Measurements from ENCODE around the gene C3orf52.

C3orf52 gene

DNA sequence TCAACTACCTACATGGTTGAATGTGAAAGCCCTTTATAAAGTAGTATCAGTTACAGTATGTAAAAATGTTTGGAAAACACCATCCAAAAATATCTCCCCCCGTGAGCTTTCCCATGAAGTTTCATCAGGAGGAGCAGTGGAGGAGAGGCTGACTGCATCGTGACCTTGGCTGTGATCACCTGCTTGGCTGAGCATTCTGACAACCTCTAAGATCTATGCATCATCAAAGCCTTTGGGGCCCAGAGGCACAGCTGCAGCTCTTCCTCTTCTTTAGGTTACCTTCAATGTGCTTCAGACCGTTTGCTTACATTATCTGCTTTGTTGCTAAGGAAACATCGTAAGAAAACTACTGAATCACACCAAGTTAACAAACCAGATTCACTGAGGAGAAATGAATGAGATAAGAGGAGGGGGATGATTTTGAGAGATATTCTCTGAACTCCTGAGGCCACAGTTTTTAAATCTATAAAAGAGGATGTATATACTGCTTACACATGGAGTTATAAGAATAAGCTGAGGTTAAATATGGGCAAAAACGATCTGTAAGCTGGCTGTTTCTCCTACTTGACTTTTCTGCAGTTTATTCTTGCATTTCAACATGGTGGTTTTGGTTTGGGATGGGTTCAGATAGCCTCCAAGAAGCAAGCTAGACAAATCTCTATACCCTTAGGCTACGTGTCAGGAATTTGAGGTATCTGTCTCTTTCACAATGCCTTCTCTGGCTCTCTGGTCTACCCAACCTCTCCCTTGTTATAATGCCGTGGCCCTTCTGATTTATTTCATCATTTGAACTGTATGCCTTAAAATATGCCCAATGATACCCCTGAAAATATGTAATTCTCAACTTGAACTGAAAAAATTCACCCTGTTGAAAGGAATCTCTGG is 42.9 kb downstream of the C3orf52 start:
- H3K36me3 ChIP-seq (ENCODE audit: control insufficient read depth, insufficient read depth, low read length), result no peaks in the 10 kb centered on the region
- no peak overlapping the region for H3K4me3 ChIP-seq (ENCODE audit: insufficient read depth, low read depth, low read length)
- 81 to 84% methylated on average over 7 of the region's 7 CpGs for WGBS, 2 experiments
- no peaks in the 10 kb centered on the region for H3K9me3 ChIP-seq (ENCODE audit: control insufficient read depth, low read length)
- H3K4me1 ChIP-seq (ENCODE audit: control insufficient read depth, insufficient read depth, low read length), result peaks cover 27% of the 10 kb centered on the region
- no peaks in the 10 kb centered on the region for H3K27me3 ChIP-seq (ENCODE audit: control insufficient read depth, insufficient read depth, low read length, poor library complexity, severe bottlenecking)
- no peak overlapping the region for H3K27ac ChIP-seq (ENCODE audit: insufficient read depth, low read depth, low read length, poor library complexity, severe bottlenecking)

DNA sequence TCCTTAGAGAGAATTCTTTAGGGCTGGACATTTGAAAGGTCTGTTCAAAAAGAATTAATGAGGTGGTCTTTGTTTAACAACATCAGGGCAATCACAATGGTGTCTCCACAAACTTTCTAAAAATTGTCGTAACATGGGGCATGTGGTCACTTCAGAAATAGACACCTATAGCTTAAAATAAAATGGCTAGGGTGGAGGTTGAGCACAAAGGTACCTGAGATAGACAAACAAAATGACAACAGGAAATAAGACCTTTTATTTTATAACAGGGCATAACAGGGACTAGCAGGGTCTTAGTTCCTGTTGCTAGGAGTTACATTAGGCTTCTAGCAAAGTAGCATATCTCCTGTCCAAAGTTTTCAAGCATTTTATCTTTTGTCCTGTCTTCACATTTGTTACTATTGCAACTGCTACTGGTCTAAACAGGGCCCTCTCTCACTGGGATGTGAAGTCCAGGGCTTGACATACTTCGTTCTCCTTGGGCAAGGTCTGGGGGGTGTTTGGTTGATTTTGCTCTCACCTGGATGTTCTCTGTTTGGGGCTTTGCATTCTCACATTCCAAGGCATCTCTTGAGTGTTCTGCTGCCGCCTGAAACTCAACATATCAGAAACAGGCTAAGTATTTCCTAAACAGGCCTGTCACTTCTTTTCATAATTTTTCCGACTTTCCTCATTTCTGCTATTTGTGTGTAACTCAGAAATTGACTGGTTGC is 43.9 kb downstream of the C3orf52 start:
- Histone ChIP-seq H3K36me3 (ENCODE audit: control insufficient read depth, insufficient read depth, low read length) (no peaks in the 10 kb centered on the region), H3K4me3 (ENCODE audit: insufficient read depth, low read depth, low read length) (no peak overlapping the region), H3K27me3 (ENCODE audit: control insufficient read depth, insufficient read depth, low read length, poor library complexity, severe bottlenecking) (no peaks in the 10 kb centered on the region), H3K27ac (ENCODE audit: insufficient read depth, low read depth, low read length, poor library complexity, severe bottlenecking) (no peak overlapping the region), H3K4me1 (ENCODE audit: control insufficient read depth, insufficient read depth, low read length) (peaks cover 25% of the 10 kb centered on the region), H3K9me3 (ENCODE audit: control insufficient read depth, low read length) (no peaks in the 10 kb centered on the region)
- WGBS, 2 experiments, result 92% methylated on average over 3 to 4 of the region's 4 CpGs

DNA sequence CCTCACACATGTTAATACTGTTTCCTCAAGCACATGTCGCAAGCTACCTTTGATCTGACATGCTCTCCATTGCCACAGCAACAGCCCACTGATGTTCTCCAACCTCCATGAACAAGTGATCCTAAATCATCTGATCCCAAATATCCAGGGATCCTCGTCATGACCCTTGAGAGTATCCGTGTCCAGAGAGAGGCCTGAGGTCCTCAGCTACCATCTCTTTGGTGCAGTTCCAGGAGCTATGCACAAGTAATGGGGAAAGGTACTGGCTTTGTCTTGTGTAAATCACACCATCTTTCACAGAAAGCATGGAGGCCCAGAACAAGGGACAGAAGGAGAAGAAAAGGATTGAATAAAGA is 44.4 kb downstream of the C3orf52 start:
- Histone ChIP-seq H3K27ac (ENCODE audit: insufficient read depth, low read depth, low read length, poor library complexity, severe bottlenecking) (no peak overlapping the region), H3K27me3 (ENCODE audit: control insufficient read depth, insufficient read depth, low read length, poor library complexity, severe bottlenecking) (no peaks in the 10 kb centered on the region), H3K36me3 (ENCODE audit: control insufficient read depth, insufficient read depth, low read length) (no peaks in the 10 kb centered on the region), H3K4me1 (ENCODE audit: control insufficient read depth, insufficient read depth, low read length) (peaks cover 21% of the 10 kb centered on the region), H3K4me3 (ENCODE audit: insufficient read depth, low read depth, low read length) (no peak overlapping the region), H3K9me3 (ENCODE audit: control insufficient read depth, low read length) (no peaks in the 10 kb centered on the region)
- WGBS, 2 experiments, result 95 to 96% methylated on average over 3 of the region's 3 CpGs

DNA sequence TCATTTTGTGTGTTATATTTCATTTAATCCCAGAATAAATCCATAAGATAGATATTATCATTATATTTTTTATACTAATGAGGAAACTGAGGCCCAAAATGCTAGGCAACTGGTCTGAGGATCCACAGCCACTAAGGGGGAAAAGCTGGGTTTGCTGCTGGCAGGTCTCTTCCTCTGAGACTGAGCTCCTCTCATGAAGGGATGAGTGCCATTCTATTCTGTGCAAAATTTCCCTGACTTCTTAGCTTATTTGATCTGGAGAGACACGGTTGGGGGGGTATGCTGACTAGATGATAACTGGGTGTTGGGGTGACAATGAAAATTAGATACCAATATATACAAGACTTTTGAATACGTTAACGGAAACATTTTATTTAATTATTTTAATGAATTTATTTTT is 44.9 kb downstream of the C3orf52 start:
- WGBS, 2 experiments, result 89% methylated on average over 1 of the region's 3 CpGs; no CpG with 5 or more reads in 1 of the 2 experiments
- Histone ChIP-seq H3K27ac (ENCODE audit: insufficient read depth, low read depth, low read length, poor library complexity, severe bottlenecking) (no peak overlapping the region), H3K36me3 (ENCODE audit: control insufficient read depth, insufficient read depth, low read length) (no peaks in the 10 kb centered on the region), H3K4me1 (ENCODE audit: control insufficient read depth, insufficient read depth, low read length) (peaks cover 19% of the 10 kb centered on the region), H3K27me3 (ENCODE audit: control insufficient read depth, insufficient read depth, low read length, poor library complexity, severe bottlenecking) (no peaks in the 10 kb centered on the region), H3K9me3 (ENCODE audit: control insufficient read depth, low read length) (no peaks in the 10 kb centered on the region), H3K4me3 (ENCODE audit: insufficient read depth, low read depth, low read length) (no peak overlapping the region)

DNA sequence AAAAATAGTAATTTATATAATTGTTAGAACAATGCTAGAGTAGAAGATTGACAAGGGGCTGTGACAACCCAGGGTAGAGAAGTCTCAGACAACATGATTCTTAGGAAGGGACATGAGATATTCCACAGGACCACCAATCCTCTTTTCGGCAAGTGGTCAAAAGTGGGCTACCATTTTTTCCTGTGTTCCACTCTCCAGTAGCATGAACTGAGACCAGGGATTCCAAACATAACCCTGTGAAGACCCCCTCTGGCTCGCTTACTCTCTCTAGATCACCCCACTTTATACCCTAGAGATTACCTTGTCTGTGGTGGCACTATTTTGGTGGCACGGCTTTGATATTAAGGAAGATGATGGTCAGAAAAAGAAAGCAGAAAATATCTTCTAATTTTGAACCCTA is 45.9 kb downstream of the C3orf52 start:
- Histone ChIP-seq H3K27ac (ENCODE audit: insufficient read depth, low read depth, low read length, poor library complexity, severe bottlenecking) (no peak overlapping the region), H3K9me3 (ENCODE audit: control insufficient read depth, low read length) (no peaks in the 10 kb centered on the region), H3K4me3 (ENCODE audit: insufficient read depth, low read depth, low read length) (no peak overlapping the region), H3K4me1 (ENCODE audit: control insufficient read depth, insufficient read depth, low read length) (peaks cover 19% of the 10 kb centered on the region), H3K27me3 (ENCODE audit: control insufficient read depth, insufficient read depth, low read length, poor library complexity, severe bottlenecking) (no peaks in the 10 kb centered on the region), H3K36me3 (ENCODE audit: control insufficient read depth, insufficient read depth, low read length) (no peaks in the 10 kb centered on the region)
- 94 to 95% methylated on average over 1 to 3 of the region's 3 CpGs for WGBS, 2 experiments

DNA sequence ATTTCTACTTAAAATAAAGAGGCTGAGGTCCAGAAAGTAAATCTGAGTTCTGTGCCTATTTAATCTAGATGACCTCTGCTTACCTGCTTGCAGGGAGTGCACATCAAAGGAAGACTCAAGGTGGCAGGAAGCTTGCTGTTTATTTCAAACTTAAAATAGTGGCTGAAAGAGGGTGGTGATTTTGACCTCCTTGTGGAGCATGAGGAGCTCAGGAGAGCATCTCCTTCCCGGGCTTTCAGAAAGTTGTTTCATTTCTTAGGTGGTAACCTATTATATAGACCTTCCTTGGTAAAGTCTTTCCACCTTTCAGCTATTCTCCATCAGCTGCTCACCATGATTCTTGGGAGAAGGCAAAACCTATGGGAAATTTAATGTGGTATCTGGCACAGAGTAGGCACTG is 46.4 kb downstream of the C3orf52 start:
- no peak overlapping the region for H3K4me3 ChIP-seq (ENCODE audit: insufficient read depth, low read depth, low read length)
- H3K4me1 ChIP-seq (ENCODE audit: control insufficient read depth, insufficient read depth, low read length), result peaks cover 23% of the 10 kb centered on the region
- H3K9me3 ChIP-seq (ENCODE audit: control insufficient read depth, low read length), result no peaks in the 10 kb centered on the region
- H3K36me3 ChIP-seq (ENCODE audit: control insufficient read depth, insufficient read depth, low read length), result no peaks in the 10 kb centered on the region
- no peak overlapping the region for H3K27ac ChIP-seq (ENCODE audit: insufficient read depth, low read depth, low read length, poor library complexity, severe bottlenecking)
- no peaks in the 10 kb centered on the region for H3K27me3 ChIP-seq (ENCODE audit: control insufficient read depth, insufficient read depth, low read length, poor library complexity, severe bottlenecking)
- WGBS, 2 experiments, result 69 to 100% methylated on average over 1 of the region's 1 CpG

DNA sequence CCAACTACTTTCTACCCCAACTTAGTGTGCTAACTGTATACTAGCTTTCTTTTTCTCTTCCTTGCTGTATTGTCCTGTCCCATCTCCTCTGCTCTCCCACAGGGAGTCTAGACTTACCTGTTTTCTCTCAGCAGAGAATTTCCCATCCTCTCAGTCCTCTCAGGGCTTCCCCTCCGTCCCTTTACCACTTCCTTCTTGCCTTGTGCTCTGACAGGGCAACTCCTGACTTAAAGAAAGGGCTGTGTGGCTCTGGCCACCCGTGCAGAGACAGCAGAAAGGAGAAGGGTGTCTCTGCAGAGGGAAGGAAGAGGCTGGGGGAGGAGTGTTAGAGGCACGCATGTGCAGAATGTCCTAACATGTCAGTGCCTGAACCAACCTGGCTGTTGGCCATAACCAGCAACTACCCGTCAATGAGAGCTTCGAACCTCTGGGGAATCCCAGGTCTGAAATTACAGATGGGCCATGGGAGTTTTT is 46.8 kb downstream of the C3orf52 start, which contains the start of gene GCSAM:
Gene GCSAM (minus strand): TSS at position 274 of the 474 bp plus-strand sequence. CDS start 128 bp downstream, at position 146.
- WGBS, 2 experiments, result 88 to 90% methylated on average over 5 of the region's 5 CpGs
- H3K27me3 ChIP-seq (ENCODE audit: control insufficient read depth, insufficient read depth, low read length, poor library complexity, severe bottlenecking), result no peaks in the 10 kb centered on the region
- H3K27ac ChIP-seq (ENCODE audit: insufficient read depth, low read depth, low read length, poor library complexity, severe bottlenecking), result no peak within 1 kb of the TSS
- no peak within 1 kb of the TSS for H3K4me3 ChIP-seq (ENCODE audit: insufficient read depth, low read depth, low read length)
- H3K4me1 ChIP-seq (ENCODE audit: control insufficient read depth, insufficient read depth, low read length), result peaks cover 28% of the 10 kb centered on the region
- no peaks in the 10 kb centered on the region for H3K36me3 ChIP-seq (ENCODE audit: control insufficient read depth, insufficient read depth, low read length)
- no peaks in the 10 kb centered on the region for H3K9me3 ChIP-seq (ENCODE audit: control insufficient read depth, low read length)

DNA sequence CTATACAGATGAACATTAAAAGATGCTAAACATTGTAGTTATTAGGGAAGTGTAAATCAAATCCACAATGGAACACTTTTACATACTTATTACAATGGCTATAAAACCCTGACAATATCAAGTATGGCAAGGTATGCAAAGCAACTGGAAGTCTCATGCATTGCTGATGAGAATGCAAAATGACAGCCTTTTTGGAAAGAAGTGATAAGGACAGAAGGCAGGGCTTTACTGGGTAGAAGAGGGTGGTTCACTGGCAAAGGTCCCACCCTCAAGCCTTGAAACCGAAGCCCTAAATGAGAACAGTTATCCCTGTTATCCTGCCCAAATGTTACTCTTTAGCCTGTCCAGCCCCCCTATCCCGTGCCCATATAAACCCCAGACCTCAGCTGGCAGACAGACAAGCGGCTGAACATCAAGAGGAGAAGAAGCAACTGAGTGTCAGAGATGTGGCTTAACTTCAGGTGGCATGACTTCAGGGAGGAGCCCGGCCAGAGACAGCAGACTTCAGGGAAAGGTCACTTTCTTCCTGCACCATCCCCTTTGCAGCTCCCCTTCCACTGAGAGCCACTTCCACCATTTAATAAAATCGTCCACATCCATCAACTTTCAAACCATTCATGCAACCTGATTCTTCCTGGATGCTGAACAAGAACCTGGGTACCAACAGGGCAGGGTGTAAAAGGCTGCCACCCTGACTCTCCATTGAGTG is 47.6 kb downstream of the C3orf52 start:
- Histone ChIP-seq H3K4me1 (ENCODE audit: control insufficient read depth, insufficient read depth, low read length) (peaks cover 35% of the 10 kb centered on the region), H3K27ac (ENCODE audit: insufficient read depth, low read depth, low read length, poor library complexity, severe bottlenecking) (no peak overlapping the region), H3K9me3 (ENCODE audit: control insufficient read depth, low read length) (no peaks in the 10 kb centered on the region), H3K27me3 (ENCODE audit: control insufficient read depth, insufficient read depth, low read length, poor library complexity, severe bottlenecking) (no peaks in the 10 kb centered on the region), H3K36me3 (ENCODE audit: control insufficient read depth, insufficient read depth, low read length) (no peaks in the 10 kb centered on the region), H3K4me3 (ENCODE audit: insufficient read depth, low read depth, low read length) (no peak overlapping the region)
- WGBS, 2 experiments, result 90 to 91% methylated on average over 5 of the region's 5 CpGs

DNA sequence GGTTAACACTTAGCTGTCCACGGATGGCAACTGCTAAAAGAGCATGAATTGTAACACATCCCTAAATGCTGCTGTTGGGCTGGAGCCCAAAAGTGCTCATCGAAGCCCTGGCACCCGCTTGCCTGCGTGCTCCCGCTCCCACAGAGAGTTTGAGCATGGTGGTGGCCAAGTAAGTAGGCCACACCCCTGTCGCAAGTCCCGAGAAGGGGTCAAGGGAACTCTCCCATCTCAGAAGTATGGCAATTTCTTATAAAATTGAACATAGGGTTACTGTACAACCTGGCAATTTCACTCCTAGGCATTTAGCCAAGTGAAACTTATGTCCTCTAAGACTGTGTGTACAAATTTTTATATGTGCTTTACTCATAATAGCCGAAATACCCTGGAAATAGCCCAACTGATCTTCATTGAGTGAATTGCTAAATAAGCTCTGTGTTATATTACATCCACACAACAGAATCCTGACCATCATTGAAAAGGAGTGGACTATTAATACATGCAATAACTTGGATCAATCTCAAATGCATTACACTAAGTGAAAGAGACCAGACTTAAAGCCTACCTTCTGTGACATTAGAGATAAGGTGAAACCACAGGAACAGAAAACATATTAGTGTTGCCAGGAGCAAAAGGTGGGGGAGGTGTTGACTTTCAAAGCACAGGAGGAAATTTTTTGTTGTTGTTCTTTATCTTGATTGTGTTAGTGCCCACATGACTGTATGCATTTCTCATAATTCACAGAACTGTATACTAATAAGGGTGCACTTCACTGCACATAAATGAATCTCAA is 48.3 kb downstream of the C3orf52 start:
- WGBS, 2 experiments, result 92 to 97% methylated on average over 8 of the region's 8 CpGs
- H3K9me3 ChIP-seq (ENCODE audit: control insufficient read depth, low read length), result no peaks in the 10 kb centered on the region
- H3K4me1 ChIP-seq (ENCODE audit: control insufficient read depth, insufficient read depth, low read length), result peaks cover 30% of the 10 kb centered on the region
- no peak overlapping the region for H3K27ac ChIP-seq (ENCODE audit: insufficient read depth, low read depth, low read length, poor library complexity, severe bottlenecking)
- H3K27me3 ChIP-seq (ENCODE audit: control insufficient read depth, insufficient read depth, low read length, poor library complexity, severe bottlenecking), result no peaks in the 10 kb centered on the region
- no peak overlapping the region for H3K4me3 ChIP-seq (ENCODE audit: insufficient read depth, low read depth, low read length)
- H3K36me3 ChIP-seq (ENCODE audit: control insufficient read depth, insufficient read depth, low read length), result no peaks in the 10 kb centered on the region
